WTC11 (cell line): ENCODE measurements around the gene PPP1CA. TPM values are rescaled to one million over a fixed set of nuclear protein-coding genes. Genes with fewer than 3 reads are reported as not detected.

Experiments
- ATAC-seq: fragments of 200-7000 bp; cut with Tn5 transposase; 2 replicates; pipeline ENCODE4 v1.10.0; 2021; ENCODE audit warnings: mild to moderate bottlenecking, moderate library complexity
- CTCF ChIA-PET: fragments of 300-600 bp; sonication (Branson Sonifier 250); formaldehyde crosslinking; loops from one replicate; lab custom pipeline; 2021; ENCODE audit warnings: antibody characterized with exemption; lab: Charles Lee
- POLR2A ChIA-PET: fragments of 350-600 bp; sonication (Branson Sonifier 250); formaldehyde crosslinking; loops from one replicate; lab custom pipeline; 2021; ENCODE audit warnings: antibody characterized with exemption; lab: Charles Lee
- DNase-seq: peaks from one replicate; pipeline ENCODE4 v3.0.0; 2021; ENCODE audit warnings: low spot score
- H3K27ac Mint-ChIP-seq: 2 replicates; pipeline ENCODE4 v1.8.0; 2021; ENCODE audit warnings: mixed read lengths
- H3K27me3 Mint-ChIP-seq: 2 replicates; pipeline ENCODE4 v1.8.0; 2021; ENCODE audit warnings: low read depth, mild to moderate bottlenecking, moderate library complexity, mixed read lengths
- H3K36me3 Mint-ChIP-seq: 2 replicates; pipeline ENCODE4 v1.8.0; 2021; ENCODE audit warnings: mixed read lengths
- H3K4me1 Mint-ChIP-seq: 2 replicates; pipeline ENCODE4 v1.8.0; 2022; ENCODE audit warnings: mixed read lengths
- H3K4me3 Mint-ChIP-seq: 2 replicates; pipeline ENCODE4 v1.8.0; 2021; ENCODE audit warnings: mild to moderate bottlenecking, moderate library complexity, mixed read lengths
- H3K9me3 Mint-ChIP-seq: 2 replicates; pipeline ENCODE4 v1.8.0; 2021; ENCODE audit warnings: mixed read lengths
- ATF1 ChIP-seq: sonication (generic); formaldehyde crosslinking; IDR thresholded peaks from 2 replicates; pipeline ENCODE4 v1.8.1; 2023; ENCODE audit warnings: mild to moderate bottlenecking, moderate library complexity, missing genetic modification reagents
- CTCF ChIP-seq: fragments of 200-600 bp; IDR thresholded peaks from 2 replicates; pipeline ENCODE4 v1.8.0; 2022; ENCODE audit warnings: antibody characterized with exemption
- ESRRA ChIP-seq: sonication (generic); formaldehyde crosslinking; IDR thresholded peaks from 2 replicates; pipeline ENCODE4 v1.8.1; 2022; ENCODE audit warnings: mild to moderate bottlenecking, missing genetic modification reagents, borderline replicate concordance
- GRHL2 ChIP-seq: fragments of 250-450 bp; sonication (Bioruptor Pico); IDR thresholded peaks from 2 replicates; pipeline ENCODE4 v1.8.0; 2022; ENCODE audit warnings: mild to moderate bottlenecking, moderate library complexity; ENCODE audit not compliant: insufficient replicate concordance, severe bottlenecking
- GTF2I ChIP-seq: fragments of 250-450 bp; sonication (Bioruptor Pico); conservative IDR thresholded peaks from 2 replicates; pipeline ENCODE4 v1.4.0; 2021; ENCODE audit warnings: mild to moderate bottlenecking
- IRF2 ChIP-seq: sonication (generic); formaldehyde crosslinking; IDR thresholded peaks from 2 replicates; pipeline ENCODE4 v1.8.0; 2022; ENCODE audit warnings: low read depth, missing genetic modification reagents, borderline replicate concordance
- JUN ChIP-seq: sonication (generic); formaldehyde crosslinking; IDR thresholded peaks from 2 replicates; pipeline ENCODE4 v1.8.0; 2023; ENCODE audit warnings: mild to moderate bottlenecking, missing genetic modification reagents
- KAT7 ChIP-seq: sonication (generic); formaldehyde crosslinking; IDR thresholded peaks from 2 replicates; pipeline ENCODE4 v1.8.1; 2023; ENCODE audit warnings: missing genetic modification reagents, mild to moderate bottlenecking, borderline replicate concordance
- NFYB ChIP-seq: sonication (generic); formaldehyde crosslinking; conservative IDR thresholded peaks from 2 replicates; pipeline ENCODE4 v1.8.0; 2022; ENCODE audit warnings: low read depth, missing genetic modification reagents
- PREB ChIP-seq: sonication (generic); formaldehyde crosslinking; IDR thresholded peaks from 2 replicates; pipeline ENCODE4 v1.8.1; 2022; ENCODE audit warnings: mild to moderate bottlenecking, missing genetic modification reagents, moderate library complexity, borderline replicate concordance
- RELA ChIP-seq: sonication (generic); formaldehyde crosslinking; IDR thresholded peaks from 2 replicates; pipeline ENCODE4 v1.8.1; 2022; ENCODE audit warnings: missing genetic modification reagents, mild to moderate bottlenecking, borderline replicate concordance
- SMAD3 ChIP-seq: sonication (generic); formaldehyde crosslinking; IDR thresholded peaks from 2 replicates; pipeline ENCODE4 v1.8.0; 2022; ENCODE audit warnings: missing genetic modification reagents, mild to moderate bottlenecking, borderline replicate concordance
- USF1 ChIP-seq: sonication (generic); formaldehyde crosslinking; IDR thresholded peaks from 2 replicates; pipeline ENCODE4 v1.8.0; 2022; ENCODE audit warnings: mild to moderate bottlenecking, missing genetic modification reagents
- ZMAT4 ChIP-seq: fragments of 250-450 bp; sonication (Bioruptor Pico); IDR thresholded peaks from 2 replicates; pipeline ENCODE4 v1.9.0; 2021; ENCODE audit warnings: mild to moderate bottlenecking
- ZNF138 ChIP-seq: sonication (generic); formaldehyde crosslinking; conservative IDR thresholded peaks from 2 replicates; pipeline ENCODE4 v1.8.1; 2022; ENCODE audit warnings: mild to moderate bottlenecking, moderate library complexity, missing genetic modification reagents
- ZNF219 ChIP-seq: sonication (generic); formaldehyde crosslinking; IDR thresholded peaks from 2 replicates; pipeline ENCODE4 v1.8.0; 2023; ENCODE audit warnings: missing genetic modification reagents, mild to moderate bottlenecking, borderline replicate concordance
- ZNF317 ChIP-seq: sonication (generic); formaldehyde crosslinking; IDR thresholded peaks from 2 replicates; pipeline ENCODE4 v1.8.1; 2023; ENCODE audit warnings: low read depth, mild to moderate bottlenecking, moderate library complexity, missing genetic modification reagents, borderline replicate concordance
- ZNF396 ChIP-seq: fragments of 250-450 bp; sonication (Bioruptor Pico); IDR thresholded peaks from 2 replicates; pipeline ENCODE4 v1.8.0; 2021; ENCODE audit warnings: mild to moderate bottlenecking, moderate library complexity, borderline replicate concordance
- ZNF416 ChIP-seq: fragments of 250-450 bp; sonication (Bioruptor Pico); IDR thresholded peaks from 2 replicates; pipeline ENCODE4 v1.9.0; 2021; ENCODE audit warnings: mild to moderate bottlenecking, inconsistent platforms
- total RNA-seq: library from RNA; stranded (reverse); gene quantifications from 3 replicates; pipeline ENCODE4 v1.2.3, GENCODE V29; 2021
- TF ChIP-seq, protein P1 (sequence below): sonication (generic); formaldehyde crosslinking; IDR thresholded peaks from 2 replicates; pipeline ENCODE4 v1.8.1; 2022; ENCODE audit warnings: low read depth, missing genetic modification reagents, borderline replicate concordance
- TF ChIP-seq, protein P2 (sequence below): fragments of 250-450 bp; sonication (Bioruptor Pico); IDR thresholded peaks from 2 replicates; pipeline ENCODE4 v1.9.0; 2021; ENCODE audit warnings: moderate library complexity, mild to moderate bottlenecking, inconsistent platforms, borderline replicate concordance
- TF ChIP-seq, protein P3 (sequence below): fragments of 250-450 bp; sonication (Bioruptor Pico); IDR thresholded peaks from 2 replicates; pipeline ENCODE4 v1.9.0; 2021; ENCODE audit warnings: mild to moderate bottlenecking
- TF ChIP-seq, protein P4 (sequence below): sonication (generic); formaldehyde crosslinking; IDR thresholded peaks from 2 replicates; pipeline ENCODE4 v1.8.0; 2022; ENCODE audit warnings: mild to moderate bottlenecking, missing genetic modification reagents

PPP1CA gene
- total RNA-seq, 1 experiment from 2014 or later, result 220 TPM

DNA sequence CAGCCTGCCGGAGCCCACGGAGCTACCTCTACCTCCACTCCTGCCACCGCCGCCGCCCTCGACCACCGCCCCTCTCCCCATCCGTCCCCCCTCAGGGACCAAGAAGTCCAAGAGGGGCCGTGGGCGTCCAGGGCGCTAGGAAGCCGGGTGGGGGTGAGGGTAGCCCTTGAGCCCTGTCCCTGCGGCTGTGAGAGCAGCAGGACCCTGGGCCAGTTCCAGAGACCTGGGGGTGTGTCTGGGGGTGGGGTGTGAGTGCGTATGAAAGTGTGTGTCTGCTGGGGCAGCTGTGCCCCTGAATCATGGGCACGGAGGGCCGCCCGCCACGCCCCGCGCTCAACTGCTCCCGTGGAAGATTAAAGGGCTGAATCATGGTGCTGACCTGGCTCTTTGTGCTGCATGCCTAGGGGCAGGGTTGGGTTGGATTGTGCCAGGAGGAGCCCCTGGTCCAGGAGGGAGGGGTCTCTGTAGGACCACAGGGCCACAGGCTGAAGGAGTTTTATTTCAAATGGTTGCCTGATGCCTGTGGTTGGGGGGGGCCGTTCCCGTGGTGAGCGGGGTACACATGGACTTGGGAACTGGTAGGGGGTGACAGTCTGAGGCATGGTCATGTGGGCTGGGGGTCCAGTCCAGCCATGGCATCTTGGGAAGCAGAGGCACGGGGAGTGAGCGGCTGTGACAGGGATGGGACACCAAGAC lies 33.5 kb upstream of the PPP1CA start:
- Mint-ChIP-seq H3K9me3 (no peaks in the 10 kb centered on the region), H3K4me1 (peaks cover 16% of the 10 kb centered on the region), H3K27ac (peak overlapping the region; percentile 49; the same call in 1 of the 2 replicates), H3K36me3 (peaks cover 9% of the 10 kb centered on the region), H3K4me3 (no peak overlapping the region), H3K27me3 (no peaks in the 10 kb centered on the region)
- ChIA-PET POLR2A (interaction anchor here (2.2 kb wide), 1 partner anchor 34 kb away, joined by 11 read pairs; the partner anchor contains the start of gene PPP1CA), CTCF (no interaction called here)
- ATAC-seq, result no peak
- no peak for DNase-seq
- TF ChIP-seq, protein P1, sequence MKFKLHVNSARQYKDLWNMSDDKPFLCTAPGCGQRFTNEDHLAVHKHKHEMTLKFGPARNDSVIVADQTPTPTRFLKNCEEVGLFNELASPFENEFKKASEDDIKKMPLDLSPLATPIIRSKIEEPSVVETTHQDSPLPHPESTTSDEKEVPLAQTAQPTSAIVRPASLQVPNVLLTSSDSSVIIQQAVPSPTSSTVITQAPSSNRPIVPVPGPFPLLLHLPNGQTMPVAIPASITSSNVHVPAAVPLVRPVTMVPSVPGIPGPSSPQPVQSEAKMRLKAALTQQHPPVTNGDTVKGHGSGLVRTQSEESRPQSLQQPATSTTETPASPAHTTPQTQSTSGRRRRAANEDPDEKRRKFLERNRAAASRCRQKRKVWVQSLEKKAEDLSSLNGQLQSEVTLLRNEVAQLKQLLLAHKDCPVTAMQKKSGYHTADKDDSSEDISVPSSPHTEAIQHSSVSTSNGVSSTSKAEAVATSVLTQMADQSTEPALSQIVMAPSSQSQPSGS (CRISPR knock-in tag), result no peak
- TF ChIP-seq KAT7 (CRISPR knock-in tag) (no peak), NFYB (CRISPR knock-in tag) (no peak), USF1 (CRISPR knock-in tag) (no peak), ZNF396 (CRISPR knock-in tag) (no peak), ATF1 (CRISPR knock-in tag) (no peak), ZNF138 (CRISPR knock-in tag) (no peak), ZNF416 (no peak), ZNF317 (CRISPR knock-in tag) (no peak), ESRRA (no peak), PREB (CRISPR knock-in tag) (no peak), RELA (CRISPR knock-in tag) (no peak), GRHL2 (CRISPR knock-in tag) (no peak), IRF2 (no peak), CTCF (no peak), JUN (CRISPR knock-in tag) (no peak), GTF2I (no peak), ZMAT4 (no peak), ZNF219 (CRISPR knock-in tag) (no peak)

DNA sequence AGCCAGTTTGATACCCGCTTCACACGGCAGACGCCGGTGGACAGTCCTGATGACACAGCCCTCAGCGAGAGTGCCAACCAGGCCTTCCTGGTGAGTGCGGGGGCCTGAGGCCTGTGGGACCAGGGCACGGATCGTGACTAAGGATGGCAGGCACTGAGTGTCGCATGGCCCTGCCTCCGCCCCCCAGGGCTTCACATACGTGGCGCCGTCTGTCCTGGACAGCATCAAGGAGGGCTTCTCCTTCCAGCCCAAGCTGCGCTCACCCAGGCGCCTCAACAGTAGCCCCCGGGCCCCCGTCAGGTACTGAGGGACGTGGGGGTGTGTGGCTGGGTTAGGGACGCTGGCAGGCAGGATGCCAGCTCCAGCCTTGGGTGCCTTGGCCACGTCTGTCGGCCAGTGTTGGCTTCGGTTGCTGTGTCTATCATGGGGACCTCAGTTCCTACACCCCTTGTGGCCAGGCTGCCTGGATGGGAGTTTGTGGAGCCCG lies 32.8 kb upstream of the PPP1CA start:
- H3K4me1 Mint-ChIP-seq, result peaks cover 15% of the 10 kb centered on the region
- ATAC-seq (no peak), DNase-seq (no peak)
- H3K4me3 Mint-ChIP-seq, result no peak overlapping the region
- H3K36me3 Mint-ChIP-seq, result peaks cover 9% of the 10 kb centered on the region
- ChIA-PET CTCF (no interaction called here), POLR2A (no interaction called here)
- H3K27me3 Mint-ChIP-seq, result no peaks in the 10 kb centered on the region
- H3K27ac Mint-ChIP-seq, result no peak overlapping the region
- no peaks in the 10 kb centered on the region for H3K9me3 Mint-ChIP-seq
- TF ChIP-seq USF1 (CRISPR knock-in tag) (no peak), SMAD3 (CRISPR knock-in tag) (no peak)
- TF ChIP-seq, protein P2, sequence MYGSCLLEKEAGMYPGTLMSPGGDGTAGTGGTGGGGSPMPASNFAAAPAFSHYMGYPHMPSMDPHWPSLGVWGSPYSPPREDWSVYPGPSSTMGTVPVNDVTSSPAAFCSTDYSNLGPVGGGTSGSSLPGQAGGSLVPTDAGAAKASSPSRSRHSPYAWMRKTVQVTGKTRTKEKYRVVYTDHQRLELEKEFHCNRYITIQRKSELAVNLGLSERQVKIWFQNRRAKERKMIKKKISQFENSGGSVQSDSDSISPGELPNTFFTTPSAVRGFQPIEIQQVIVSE (CRISPR knock-in tag), result no peak
- TF ChIP-seq, protein P3, sequence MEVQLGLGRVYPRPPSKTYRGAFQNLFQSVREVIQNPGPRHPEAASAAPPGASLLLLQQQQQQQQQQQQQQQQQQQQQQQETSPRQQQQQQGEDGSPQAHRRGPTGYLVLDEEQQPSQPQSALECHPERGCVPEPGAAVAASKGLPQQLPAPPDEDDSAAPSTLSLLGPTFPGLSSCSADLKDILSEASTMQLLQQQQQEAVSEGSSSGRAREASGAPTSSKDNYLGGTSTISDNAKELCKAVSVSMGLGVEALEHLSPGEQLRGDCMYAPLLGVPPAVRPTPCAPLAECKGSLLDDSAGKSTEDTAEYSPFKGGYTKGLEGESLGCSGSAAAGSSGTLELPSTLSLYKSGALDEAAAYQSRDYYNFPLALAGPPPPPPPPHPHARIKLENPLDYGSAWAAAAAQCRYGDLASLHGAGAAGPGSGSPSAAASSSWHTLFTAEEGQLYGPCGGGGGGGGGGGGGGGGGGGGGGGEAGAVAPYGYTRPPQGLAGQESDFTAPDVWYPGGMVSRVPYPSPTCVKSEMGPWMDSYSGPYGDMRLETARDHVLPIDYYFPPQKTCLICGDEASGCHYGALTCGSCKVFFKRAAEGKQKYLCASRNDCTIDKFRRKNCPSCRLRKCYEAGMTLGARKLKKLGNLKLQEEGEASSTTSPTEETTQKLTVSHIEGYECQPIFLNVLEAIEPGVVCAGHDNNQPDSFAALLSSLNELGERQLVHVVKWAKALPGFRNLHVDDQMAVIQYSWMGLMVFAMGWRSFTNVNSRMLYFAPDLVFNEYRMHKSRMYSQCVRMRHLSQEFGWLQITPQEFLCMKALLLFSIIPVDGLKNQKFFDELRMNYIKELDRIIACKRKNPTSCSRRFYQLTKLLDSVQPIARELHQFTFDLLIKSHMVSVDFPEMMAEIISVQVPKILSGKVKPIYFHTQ (CRISPR knock-in tag), result no peak
- TF ChIP-seq, protein P4, sequence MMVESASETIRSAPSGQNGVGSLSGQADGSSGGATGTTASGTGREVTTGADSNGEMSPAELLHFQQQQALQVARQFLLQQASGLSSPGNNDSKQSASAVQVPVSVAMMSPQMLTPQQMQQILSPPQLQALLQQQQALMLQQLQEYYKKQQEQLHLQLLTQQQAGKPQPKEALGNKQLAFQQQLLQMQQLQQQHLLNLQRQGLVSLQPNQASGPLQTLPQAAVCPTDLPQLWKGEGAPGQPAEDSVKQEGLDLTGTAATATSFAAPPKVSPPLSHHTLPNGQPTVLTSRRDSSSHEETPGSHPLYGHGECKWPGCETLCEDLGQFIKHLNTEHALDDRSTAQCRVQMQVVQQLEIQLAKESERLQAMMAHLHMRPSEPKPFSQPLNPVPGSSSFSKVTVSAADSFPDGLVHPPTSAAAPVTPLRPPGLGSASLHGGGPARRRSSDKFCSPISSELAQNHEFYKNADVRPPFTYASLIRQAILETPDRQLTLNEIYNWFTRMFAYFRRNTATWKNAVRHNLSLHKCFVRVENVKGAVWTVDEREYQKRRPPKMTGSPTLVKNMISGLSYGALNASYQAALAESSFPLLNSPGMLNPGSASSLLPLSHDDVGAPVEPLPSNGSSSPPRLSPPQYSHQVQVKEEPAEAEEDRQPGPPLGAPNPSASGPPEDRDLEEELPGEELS (CRISPR knock-in tag), result no peak
